AG09319 (cell line): Measurements from ENCODE around the gene ACOX2.

Source experiments
- DNase-seq: peaks from one replicate; pipeline ENCODE4 v3.0.0-alpha.2; 2010; ENCODE audit warnings: low read depth; ENCODE audit errors: extremely low read depth
- TF ChIP-seq, protein P1 (sequence below): IDR thresholded peaks from 2 replicates; pipeline ENCODE4 v1.5.1; 2011; ENCODE audit warnings: low read depth, mild to moderate bottlenecking, inconsistent platforms, low read length, moderate library complexity

Gene ACOX2

DNA sequence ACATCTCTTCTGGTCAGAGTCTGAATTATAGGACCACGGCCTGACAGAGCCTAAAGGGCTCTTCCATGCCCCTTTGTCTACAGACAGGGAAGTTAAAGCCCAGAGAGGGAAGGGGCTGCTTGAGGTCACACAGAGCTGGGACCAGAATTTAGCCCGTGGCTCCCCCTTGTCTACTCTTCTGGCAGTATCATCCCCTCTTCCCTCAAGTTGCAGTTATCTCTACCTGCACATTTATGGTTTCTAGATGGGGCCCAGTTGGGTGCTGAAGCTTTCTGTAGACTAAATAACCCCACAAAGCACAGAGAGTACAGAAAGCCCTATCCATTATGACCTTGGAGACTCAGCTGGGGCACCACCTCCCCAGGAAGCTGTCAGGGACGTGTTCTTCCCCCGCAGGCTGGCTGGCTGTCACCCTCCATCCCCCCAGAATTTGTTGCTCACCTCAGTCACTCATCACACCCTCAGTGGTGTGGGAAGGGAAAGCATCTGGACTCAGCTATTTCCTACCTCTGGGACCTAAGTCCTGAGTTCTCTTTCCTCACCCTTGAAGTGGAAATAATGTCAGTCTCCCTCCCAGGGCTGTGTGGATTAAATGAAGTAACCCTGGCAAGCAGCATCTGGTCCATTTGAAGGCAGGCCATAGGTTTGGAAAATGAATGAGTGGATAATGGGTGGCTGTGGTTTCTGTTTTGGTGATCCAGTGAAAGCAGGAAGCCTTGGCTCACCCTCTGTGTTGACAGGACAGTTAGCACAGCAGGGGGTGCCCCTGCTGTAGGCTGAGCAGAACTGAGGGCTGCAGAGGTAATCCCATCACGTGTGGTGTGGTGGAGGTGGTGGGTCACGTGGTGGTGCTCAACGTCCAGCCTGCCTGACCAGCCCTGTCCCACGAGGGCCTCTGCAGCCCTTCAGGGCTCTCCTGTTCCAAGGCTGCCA, 16.3 kb downstream of the ACOX2 start:
- no peak for DNase-seq
- TF ChIP-seq, protein P1, sequence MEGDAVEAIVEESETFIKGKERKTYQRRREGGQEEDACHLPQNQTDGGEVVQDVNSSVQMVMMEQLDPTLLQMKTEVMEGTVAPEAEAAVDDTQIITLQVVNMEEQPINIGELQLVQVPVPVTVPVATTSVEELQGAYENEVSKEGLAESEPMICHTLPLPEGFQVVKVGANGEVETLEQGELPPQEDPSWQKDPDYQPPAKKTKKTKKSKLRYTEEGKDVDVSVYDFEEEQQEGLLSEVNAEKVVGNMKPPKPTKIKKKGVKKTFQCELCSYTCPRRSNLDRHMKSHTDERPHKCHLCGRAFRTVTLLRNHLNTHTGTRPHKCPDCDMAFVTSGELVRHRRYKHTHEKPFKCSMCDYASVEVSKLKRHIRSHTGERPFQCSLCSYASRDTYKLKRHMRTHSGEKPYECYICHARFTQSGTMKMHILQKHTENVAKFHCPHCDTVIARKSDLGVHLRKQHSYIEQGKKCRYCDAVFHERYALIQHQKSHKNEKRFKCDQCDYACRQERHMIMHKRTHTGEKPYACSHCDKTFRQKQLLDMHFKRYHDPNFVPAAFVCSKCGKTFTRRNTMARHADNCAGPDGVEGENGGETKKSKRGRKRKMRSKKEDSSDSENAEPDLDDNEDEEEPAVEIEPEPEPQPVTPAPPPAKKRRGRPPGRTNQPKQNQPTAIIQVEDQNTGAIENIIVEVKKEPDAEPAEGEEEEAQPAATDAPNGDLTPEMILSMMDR: no peak

DNA sequence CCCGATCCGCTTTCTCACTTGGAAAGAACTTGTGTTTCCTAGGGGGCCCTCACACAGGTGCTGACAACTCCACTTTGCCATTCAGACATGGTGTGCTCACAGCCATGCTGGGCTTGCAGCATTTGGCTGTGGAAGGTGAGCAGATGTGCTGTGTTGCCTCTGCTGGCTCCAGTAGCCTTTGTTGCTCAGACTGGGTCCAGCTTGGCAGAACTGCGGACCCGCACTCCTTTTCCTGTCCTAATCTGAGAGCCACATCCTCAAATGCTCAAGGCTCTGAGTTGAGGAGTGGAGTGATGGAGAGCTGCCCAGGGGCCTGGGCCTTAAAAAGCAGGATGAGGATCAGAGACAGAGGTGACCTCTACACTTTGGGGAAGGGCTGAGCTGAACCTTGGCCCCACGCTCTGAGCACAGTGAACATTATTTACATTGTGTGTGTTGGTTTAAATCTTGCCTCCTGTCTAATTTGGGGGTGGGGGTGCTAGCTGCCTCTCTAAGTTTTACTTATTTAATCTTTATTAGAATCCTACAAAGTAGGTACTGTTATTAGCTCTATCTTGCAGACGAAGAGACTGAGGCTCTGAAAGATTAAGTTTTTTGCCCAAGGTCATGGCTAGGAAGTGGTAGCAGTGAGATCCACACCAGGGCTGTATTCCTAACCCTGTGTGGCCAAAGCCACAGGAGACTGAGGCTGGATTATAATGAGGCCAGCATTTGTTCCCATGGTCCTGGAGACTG, 17.2 kb downstream of the ACOX2 start:
- TF ChIP-seq, protein P1: no peak
- no peak for DNase-seq

DNA sequence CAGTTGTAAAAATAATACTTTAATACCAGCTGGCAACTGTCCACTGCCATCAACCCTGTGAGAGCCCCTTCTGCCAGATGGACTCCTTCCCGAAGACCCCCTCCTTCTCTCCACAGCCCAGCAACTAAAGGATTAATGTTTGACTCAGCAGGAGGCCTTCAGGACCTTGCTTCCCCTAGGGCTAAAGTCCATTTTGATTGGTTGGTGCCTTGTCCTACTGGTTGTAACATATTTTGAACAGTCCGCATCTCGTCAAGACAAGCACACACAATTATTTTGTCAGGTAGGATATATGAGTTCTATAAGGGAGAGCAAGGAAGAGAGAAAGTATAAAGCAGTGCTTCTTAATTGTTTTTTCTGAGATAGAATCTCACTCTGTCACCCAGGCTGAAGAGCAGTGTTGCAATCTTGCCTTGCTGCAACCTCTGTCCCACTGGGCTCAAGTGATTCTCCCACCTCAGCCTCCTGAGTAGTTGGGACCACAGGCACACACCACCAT, 18.6 kb downstream of the ACOX2 start:
- TF ChIP-seq, protein P1: no peak
- no peak for DNase-seq

DNA sequence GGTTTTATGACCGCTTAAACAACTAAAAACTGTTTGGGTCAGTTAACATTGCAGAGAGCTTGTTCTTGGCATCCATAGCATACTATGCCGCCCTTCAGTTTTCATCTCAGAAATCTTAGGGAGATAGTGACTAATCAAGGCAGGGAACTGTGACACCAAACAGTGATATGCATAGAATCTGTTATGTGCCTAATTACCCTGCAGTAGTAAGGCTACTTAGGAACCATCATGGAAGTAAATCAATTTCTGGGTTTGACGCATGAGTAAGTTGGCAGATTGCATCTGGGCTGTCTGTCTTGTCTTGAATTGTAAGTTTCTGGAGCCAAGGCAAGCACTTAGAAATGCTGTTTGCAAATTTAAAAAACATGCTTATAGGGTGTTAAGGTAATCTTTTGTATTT, 22.6 kb downstream of the ACOX2 start:
- TF ChIP-seq, protein P1: no peak
- no peak for DNase-seq

DNA sequence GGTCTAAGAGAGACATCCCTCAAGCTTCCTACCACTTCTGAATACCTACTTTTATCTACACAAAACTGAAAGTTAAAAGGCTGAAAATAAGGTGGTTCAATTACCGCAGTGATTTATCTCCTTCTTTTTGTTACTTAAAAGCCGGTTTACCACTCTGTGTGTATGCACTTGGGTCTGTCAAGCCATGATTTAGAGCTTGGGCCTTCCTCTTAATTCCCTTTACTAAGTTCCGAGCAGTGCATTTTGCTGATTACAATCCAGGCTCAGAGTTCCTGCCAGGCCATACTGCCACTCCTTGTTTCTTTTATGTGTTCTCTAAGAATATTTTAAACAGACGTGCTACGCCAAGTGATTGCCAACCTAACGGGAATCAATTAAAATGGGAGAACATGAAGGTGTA, 28.6 kb downstream of the ACOX2 start:
- no peak for DNase-seq

DNA sequence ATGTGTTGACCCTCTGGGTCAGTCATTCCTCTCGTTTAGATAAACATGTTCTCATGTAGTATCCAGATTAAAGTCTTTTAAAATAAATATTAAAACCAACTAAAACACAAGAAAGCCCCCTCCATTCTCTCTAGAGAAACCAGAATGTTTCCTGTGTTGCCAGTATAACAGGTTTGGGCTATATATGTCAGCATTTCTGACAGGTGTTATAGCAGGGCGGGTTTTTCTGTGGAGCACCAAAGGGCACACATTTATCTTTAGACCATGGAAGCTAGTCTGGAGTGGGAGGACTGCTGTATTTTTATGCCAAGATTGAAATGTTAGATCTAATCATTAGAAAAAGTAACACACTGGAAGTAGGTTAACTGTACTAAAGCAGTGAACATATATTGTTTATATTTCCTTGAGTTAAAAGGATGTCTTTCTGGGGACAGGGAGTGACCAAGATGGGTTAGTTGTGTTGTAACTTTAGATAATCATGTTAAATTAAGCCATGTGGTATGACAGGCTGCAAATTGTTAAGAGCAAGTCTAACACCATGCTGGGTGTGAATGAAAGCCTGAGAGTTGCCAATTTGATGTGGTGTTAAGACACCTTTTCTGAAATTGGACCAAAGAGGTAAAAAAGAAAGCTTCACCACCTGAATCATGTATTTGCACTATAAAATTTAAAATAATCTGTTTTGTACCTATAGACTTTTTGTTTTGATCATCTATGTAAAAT, 29.5 kb downstream of the ACOX2 start:
- DNase-seq: no peak
- TF ChIP-seq, protein P1: no peak

More for the DNA sequence above, 28.6 kb downstream of the ACOX2 start:
- TF ChIP-seq, protein P1: no peak
